OCI-LY3 (cell line): Measurements from ENCODE around the gene MED26.

Experiments used
- H2AFZ ChIP-seq: fragments of 200-600, 300-600 bp; shearing (Covaris generic); 2 replicates; pipeline ENCODE4 v1.6.0; 2014; ENCODE audit warnings: antibody characterized with exemption, low read depth, low read length
- H3K27ac ChIP-seq: fragments of 200-600, 300-600 bp; sonication (generic); 2 replicates; pipeline ENCODE4 v1.5.1; 2014; ENCODE audit warnings: mild to moderate bottlenecking, low read length, moderate library complexity, mixed read lengths
- H3K27me3 ChIP-seq: fragments of 200-600, 300-600 bp; sonication (generic); 2 replicates; pipeline ENCODE4 v1.6.1; 2014; ENCODE audit warnings: low read depth, low read length, mixed read lengths
- H3K36me3 ChIP-seq: fragments of 200-600, 300-600 bp; sonication (generic); replicated peaks from 2 replicates; pipeline ENCODE3; 2014; ENCODE audit warnings: low read depth, low read length, mixed read lengths
- H3K4me1 ChIP-seq: fragments of 300-600, 200-600 bp; sonication (generic); 2 replicates; pipeline ENCODE4 v1.6.1; 2014; ENCODE audit warnings: low read length, mixed read lengths
- H3K4me2 ChIP-seq: fragments of 200-600, 300-600 bp; sonication (generic); 2 replicates; pipeline ENCODE4 v1.6.1; 2014; ENCODE audit warnings: low read length, mixed read lengths
- H3K4me3 ChIP-seq: fragments of 300-600, 200-600 bp; sonication (generic); 2 replicates; pipeline ENCODE4 v1.5.1; 2014; ENCODE audit warnings: antibody characterized with exemption, mild to moderate bottlenecking, low read length, moderate library complexity
- H3K79me2 ChIP-seq: fragments of 300-600, 200-600 bp; shearing (Covaris generic); 2 replicates; pipeline ENCODE4 v1.6.1; 2014; ENCODE audit warnings: mild to moderate bottlenecking, low read length, mixed read lengths
- H3K9ac ChIP-seq: fragments of 300-600, 200-600 bp; shearing (Covaris generic); 2 replicates; pipeline ENCODE4 v1.6.0; 2014; ENCODE audit warnings: mild to moderate bottlenecking, low read length, moderate library complexity
- H3K9me3 ChIP-seq: fragments of 200-600, 300-600 bp; shearing (Covaris generic); 2 replicates; pipeline ENCODE4 v1.6.1; 2014; ENCODE audit warnings: low read length, mixed read lengths; ENCODE audit not compliant: insufficient read depth
- H4K20me1 ChIP-seq: fragments of 200-600, 300-600 bp; sonication (generic); 2 replicates; pipeline ENCODE4 v1.6.1; 2016; ENCODE audit warnings: low read length, mixed read lengths; ENCODE audit not compliant: insufficient read depth
- CTCF ChIP-seq: fragments of 200-600, 300-600 bp; sonication (generic); IDR thresholded peaks from 2 replicates; pipeline ENCODE4 v1.5.1; 2014; ENCODE audit warnings: antibody characterized with exemption, low read length, low read depth
- EZH2phosphoT487 ChIP-seq: fragments of 200-600 bp; shearing (Covaris generic); IDR thresholded peaks from 2 replicates; pipeline ENCODE4 v1.6.1; 2018; ENCODE audit warnings: antibody characterized with exemption, mixed run types, low read depth

MED26 gene

DNA sequence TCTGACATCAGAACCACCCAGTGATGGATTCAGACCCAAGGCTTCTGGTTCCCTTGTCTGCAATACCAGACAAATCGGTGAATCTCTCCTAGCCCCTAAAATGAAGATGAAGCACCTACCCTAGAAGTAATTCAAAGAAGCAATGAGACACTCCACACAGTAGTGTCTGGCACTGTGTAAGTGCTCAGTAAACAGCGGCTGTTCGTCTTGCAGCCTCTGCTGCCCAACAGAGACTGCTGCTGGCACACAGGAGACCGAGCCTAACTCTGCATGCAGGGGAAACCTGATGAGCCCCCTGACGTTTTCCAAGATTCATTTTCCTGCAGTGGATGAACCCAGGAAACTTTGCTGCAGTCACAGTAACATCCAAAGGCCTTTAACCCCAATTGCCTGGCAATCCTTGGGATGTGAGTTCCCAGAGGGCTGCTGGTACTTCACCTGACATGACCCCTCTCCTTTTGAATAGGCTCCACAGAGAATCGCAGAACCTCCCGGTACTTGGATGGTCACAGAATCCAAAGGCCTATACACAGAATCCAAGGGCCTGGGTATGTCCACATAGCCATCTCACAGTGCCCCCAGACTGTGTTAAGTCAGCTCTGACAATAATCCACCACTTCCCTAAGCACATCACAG is 6.7 kb downstream of the MED26 start:
- Histone ChIP-seq H3K27ac (no peak overlapping the region), H2AFZ (no peak overlapping the region), H3K4me3 (no peak overlapping the region), H3K36me3 (peaks cover 26% of the 10 kb centered on the region), H3K4me1 (peaks cover 16% of the 10 kb centered on the region), H3K79me2 (peaks cover 100% of the 10 kb centered on the region), H3K9me3 (no peaks in the 10 kb centered on the region), H3K27me3 (no peaks in the 10 kb centered on the region), H4K20me1 (peaks cover 100% of the 10 kb centered on the region), H3K4me2 (no peak overlapping the region), H3K9ac (no peak overlapping the region)
- TF ChIP-seq CTCF (no peak), EZH2phosphoT487 (no peak)

DNA sequence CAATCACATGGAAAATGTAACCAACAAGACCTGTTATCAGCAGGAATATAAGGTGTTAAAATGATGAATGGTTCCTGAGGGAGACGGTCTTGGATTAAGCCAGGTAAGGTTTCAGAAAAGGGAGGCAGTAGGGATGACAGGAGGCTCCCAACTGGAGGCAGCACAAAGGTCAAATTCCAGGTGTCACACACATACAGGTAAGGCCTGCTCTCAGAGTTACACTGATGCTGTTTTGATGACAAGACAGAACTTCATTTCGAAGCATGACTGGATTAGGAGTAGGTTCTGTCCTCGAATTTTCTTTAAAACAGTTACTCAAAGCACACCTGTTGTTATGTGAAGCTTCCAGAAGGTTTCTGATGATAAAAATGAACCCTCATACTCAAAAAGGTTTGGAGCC is 7.4 kb downstream of the MED26 start:
- Histone ChIP-seq H3K9ac (no peak overlapping the region), H3K36me3 (peaks cover 19% of the 10 kb centered on the region), H3K4me2 (no peak overlapping the region), H3K27me3 (no peaks in the 10 kb centered on the region), H3K27ac (no peak overlapping the region), H3K4me1 (peaks cover 11% of the 10 kb centered on the region), H3K4me3 (no peak overlapping the region), H2AFZ (no peak overlapping the region), H3K9me3 (no peaks in the 10 kb centered on the region), H4K20me1 (peaks cover 100% of the 10 kb centered on the region), H3K79me2 (peaks cover 100% of the 10 kb centered on the region)
- TF ChIP-seq CTCF (no peak), EZH2phosphoT487 (no peak)

DNA sequence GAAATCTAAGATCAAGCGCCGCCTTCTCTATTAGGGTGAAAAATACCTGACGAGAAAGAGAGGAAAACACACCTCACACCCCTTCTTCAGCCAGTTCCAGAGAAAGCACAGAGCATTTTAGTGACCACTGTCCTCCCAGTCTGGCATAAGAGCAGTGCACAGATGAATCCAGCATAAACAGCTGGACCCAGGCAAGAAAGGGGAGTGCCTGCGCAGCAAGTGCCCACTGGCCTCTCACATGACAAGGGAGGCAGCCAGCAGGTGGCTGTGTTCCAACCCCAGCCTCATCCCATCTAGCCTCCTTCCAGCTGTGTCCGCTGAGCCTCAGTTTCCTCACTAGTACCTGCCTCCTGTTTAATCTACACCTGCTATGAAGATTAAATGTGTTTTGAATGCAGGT is 8.0 kb downstream of the MED26 start:
- Histone ChIP-seq H2AFZ (no peak overlapping the region), H3K36me3 (peaks cover 14% of the 10 kb centered on the region), H3K9me3 (no peaks in the 10 kb centered on the region), H3K27me3 (no peaks in the 10 kb centered on the region), H3K9ac (no peak overlapping the region), H3K4me3 (no peak overlapping the region), H3K4me1 (peaks cover 11% of the 10 kb centered on the region), H3K27ac (no peak overlapping the region), H3K79me2 (peaks cover 100% of the 10 kb centered on the region), H3K4me2 (no peak overlapping the region), H4K20me1 (peaks cover 100% of the 10 kb centered on the region)
- TF ChIP-seq EZH2phosphoT487 (no peak), CTCF (no peak)

GRCh38 chr19:16619457-16619856 is 8.5 kb downstream of the MED26 start:
- TF ChIP-seq CTCF (no peak), EZH2phosphoT487 (no peak)
- Histone ChIP-seq H2AFZ (no peak overlapping the region), H3K9me3 (no peaks in the 10 kb centered on the region), H3K9ac (no peak overlapping the region), H3K27ac (no peak overlapping the region), H4K20me1 (peaks cover 100% of the 10 kb centered on the region), H3K4me2 (no peak overlapping the region), H3K36me3 (peaks cover 8% of the 10 kb centered on the region), H3K4me3 (no peak overlapping the region), H3K79me2 (peaks cover 100% of the 10 kb centered on the region), H3K27me3 (no peaks in the 10 kb centered on the region), H3K4me1 (peaks cover 11% of the 10 kb centered on the region)
